GM23338 (cell line): ENCODE results near the gene RARG. TPM values are rescaled to one million over a fixed set of nuclear protein-coding genes. Genes with fewer than 3 reads are reported as not detected.

Source experiments
- ATAC-seq: fragments of 200-7000 bp; cut with Tn5 transposase; 3 replicates; pipeline ENCODE4 v1.9.1; 2020
- DNase-seq: peaks from one replicate; pipeline ENCODE4 v3.0.0-alpha.2; 2015; ENCODE audit warnings: low spot score
- H2AFZ ChIP-seq: fragments of 200-600 bp; sonication (generic); 2 replicates; pipeline ENCODE4 v1.8.0; 2016; ENCODE audit warnings: antibody characterized with exemption, mild to moderate bottlenecking, moderate library complexity
- H3F3A ChIP-seq: fragments of 200-600 bp; sonication (generic); replicated peaks from 2 replicates; pipeline ENCODE4 v1.8.0; 2017; ENCODE audit warnings: antibody characterized with exemption, mixed run types, low read depth
- H3K27ac ChIP-seq: fragments of 200-600 bp; sonication (generic); 2 replicates; pipeline ENCODE4 v1.6.1; 2016; ENCODE audit warnings: low read depth
- H3K27me3 ChIP-seq: fragments of 200-600 bp; sonication (generic); 2 replicates; pipeline ENCODE4 v1.8.0; 2016; ENCODE audit warnings: mild to moderate bottlenecking, mixed run types, moderate library complexity; ENCODE audit not compliant: insufficient read depth
- H3K36me3 ChIP-seq: fragments of 200-600 bp; sonication (generic); 2 replicates; pipeline ENCODE4 v1.8.0; 2016; ENCODE audit warnings: mild to moderate bottlenecking; ENCODE audit not compliant: insufficient read depth
- H3K4me1 ChIP-seq: fragments of 200-600 bp; sonication (generic); 2 replicates; pipeline ENCODE4 v1.8.0; 2016; ENCODE audit warnings: mild to moderate bottlenecking, moderate library complexity; ENCODE audit not compliant: insufficient read depth
- H3K4me2 ChIP-seq: fragments of 200-600 bp; sonication (generic); 2 replicates; pipeline ENCODE4 v1.7.1; 2017; ENCODE audit warnings: mixed run types
- H3K4me3 ChIP-seq: fragments of 200-600 bp; sonication (generic); 2 replicates; pipeline ENCODE4 v1.6.1; 2016; ENCODE audit warnings: mixed run types
- H3K79me2 ChIP-seq: fragments of 200-600 bp; sonication (generic); replicated peaks from 2 replicates; pipeline ENCODE4 v1.8.0; 2017; ENCODE audit warnings: mild to moderate bottlenecking; ENCODE audit not compliant: insufficient read depth
- H3K9me2 ChIP-seq: fragments of 200-600 bp; sonication (generic); 2 replicates; pipeline ENCODE4 v1.8.0; 2017; ENCODE audit not compliant: insufficient read depth
- H4K20me1 ChIP-seq: fragments of 200-600 bp; sonication (generic); replicated peaks from 2 replicates; pipeline ENCODE4 v1.8.0; 2017; ENCODE audit warnings: mild to moderate bottlenecking; ENCODE audit not compliant: insufficient read depth
- H3K27ac Mint-ChIP-seq: 2 replicates; pipeline ENCODE4 v1.8.0; 2020; ENCODE audit warnings: inconsistent platforms, mild to moderate bottlenecking, moderate library complexity, mixed read lengths
- H3K27me3 Mint-ChIP-seq: 3 replicates; pipeline ENCODE4 v1.8.0; 2022; ENCODE audit warnings: low read depth, mild to moderate bottlenecking, moderate library complexity, mixed read lengths, inconsistent platforms; ENCODE audit not compliant: insufficient read depth, poor library complexity
- H3K36me3 Mint-ChIP-seq: 3 replicates; pipeline ENCODE4 v1.8.0; 2021; ENCODE audit warnings: low read depth, mild to moderate bottlenecking, inconsistent platforms, moderate library complexity, mixed read lengths
- H3K4me1 Mint-ChIP-seq: 3 replicates; pipeline ENCODE4 v1.8.0; 2020; ENCODE audit warnings: mild to moderate bottlenecking, inconsistent platforms, mixed read lengths
- H3K4me3 Mint-ChIP-seq: 3 replicates; pipeline ENCODE4 v1.8.0; 2021; ENCODE audit warnings: moderate library complexity, mild to moderate bottlenecking, inconsistent platforms, mixed read lengths
- H3K9me3 Mint-ChIP-seq: 3 replicates; pipeline ENCODE4 v1.8.0; 2020; ENCODE audit warnings: moderate library complexity, mild to moderate bottlenecking, inconsistent platforms, mixed read lengths
- CREB1 ChIP-seq: fragments of 250-450 bp; sonication (Bioruptor Pico); IDR thresholded peaks from 2 replicates; pipeline ENCODE4 v1.5.0; 2020; ENCODE audit warnings: low read depth, mild to moderate bottlenecking, moderate library complexity
- ETS1 ChIP-seq: IDR thresholded peaks from 2 replicates; pipeline ENCODE4 v1.6.1; 2016; ENCODE audit warnings: antibody characterized with exemption
- EZH2 ChIP-seq: fragments of 200-600 bp; sonication (generic); IDR thresholded peaks from one replicate; pipeline ENCODE4 v1.8.0; 2017; ENCODE audit warnings: antibody characterized with exemption, mild to moderate bottlenecking, low read depth; ENCODE audit not compliant: unreplicated experiment
- EZH2phosphoT487 ChIP-seq: fragments of 200-600 bp; sonication (generic); IDR thresholded peaks from one replicate; pipeline ENCODE4 v1.8.1; 2018; ENCODE audit warnings: antibody characterized with exemption; ENCODE audit not compliant: unreplicated experiment
- NANOG ChIP-seq: IDR thresholded peaks from 2 replicates; pipeline ENCODE4 v1.6.1; 2016; ENCODE audit warnings: antibody characterized with exemption, borderline replicate concordance
- POLR2AphosphoS5 ChIP-seq: IDR thresholded peaks from 2 replicates; pipeline ENCODE4 v1.6.1; 2016; ENCODE audit warnings: antibody characterized with exemption, low read depth
- STAT1 ChIP-seq: IDR thresholded peaks from one replicate; pipeline ENCODE4 v1.6.1; 2016; ENCODE audit warnings: antibody characterized with exemption; ENCODE audit not compliant: unreplicated experiment
- ZNF114 ChIP-seq: fragments of 250-450 bp; sonication (Bioruptor Pico); IDR thresholded peaks from 2 replicates; pipeline ENCODE4 v1.5.0; 2020; ENCODE audit warnings: mild to moderate bottlenecking, moderate library complexity
- ZNF331 ChIP-seq: fragments of 250-450 bp; sonication (Bioruptor Pico); IDR thresholded peaks from 2 replicates; pipeline ENCODE4 v1.5.0; 2020; ENCODE audit warnings: low read depth, mild to moderate bottlenecking, moderate library complexity
- polyA plus RNA-seq: library from polyadenylated mRNA; unstranded; fragments of >200 nt; fragmentation: Nextera tagmentation; extraction: Ambion mirVana; gene quantifications from 2 replicates; pipeline ENCODE4 v1.2.1, GENCODE V29; 2016
- total RNA-seq: library from RNA; depleted of rRNA; stranded (reverse); fragments of >200 nt; shearing (Covaris generic); gene quantifications from 2 replicates; pipeline ENCODE4 v1.2.3, GENCODE V29; 2014
- TF ChIP-seq, protein P1 (sequence below): IDR thresholded peaks from one replicate; pipeline ENCODE4 v1.6.1; 2018; ENCODE audit warnings: antibody characterized with exemption; ENCODE audit not compliant: unreplicated experiment
- TF ChIP-seq, protein P2 (sequence below), 2 experiments: fragments of 200-600 bp in 1 of 2; sonication (generic) in 1 of 2; conservative IDR thresholded peaks; 2 replicates each; pipeline versions ENCODE4 v1.5.1 to v1.6.1; 2016 to 2017; ENCODE audit warnings: antibody characterized with exemption in 2 of 2, low read depth in 2 of 2, mild to moderate bottlenecking in 2 of 2, moderate library complexity in 1 of 2
- TF ChIP-seq, protein P3 (sequence below): fragments of 250-450 bp; sonication (Bioruptor Pico); IDR thresholded peaks from 2 replicates; pipeline ENCODE4 v1.5.0; 2020; ENCODE audit warnings: mild to moderate bottlenecking, moderate library complexity

Gene RARG
- total and polyA plus RNA-seq, 2 experiments from 2014 or later: 18.5 to 50.2 TPM

- H3K9me2 ChIP-seq: no peaks in the 10 kb centered on the region
- no peak overlapping the region for H3K4me3 ChIP-seq
- no peak overlapping the region for H3K27ac ChIP-seq
- DNase-seq: no peak
- H3K36me3 ChIP-seq: peaks cover 44% of the 10 kb centered on the region; the same call in 1 of the 2 replicates
- H3K27me3 ChIP-seq: no peaks in the 10 kb centered on the region
- Mint-ChIP-seq H3K4me3 (no peak overlapping the region), H3K36me3 (peaks cover 77% of the 10 kb centered on the region), H3K27ac (no peak overlapping the region), H3K9me3 (no peaks in the 10 kb centered on the region; the same call in 2 of the 3 replicates), H3K4me1 (peaks cover 5% of the 10 kb centered on the region), H3K27me3 (peaks cover 5% of the 10 kb centered on the region)
- peaks cover 5% of the 10 kb centered on the region for H4K20me1 ChIP-seq
- no peak overlapping the region for H2AFZ ChIP-seq
- no peaks in the 10 kb centered on the region for H3K79me2 ChIP-seq
- ATAC-seq: no peak
- 0 out of 2 replicates have a peak, but pooled peaks cover 10% of the 10 kb centered on the region for H3F3A ChIP-seq
- no peaks in the 10 kb centered on the region for H3K4me1 ChIP-seq
- H3K4me2 ChIP-seq: no peak overlapping the region
- no peak for TF ChIP-seq EZH2phosphoT487
- TF ChIP-seq CREB1 (CRISPR knock-in tag): no peak
- no peak for TF ChIP-seq NANOG
- TF ChIP-seq ETS1: no peak
- no peak for TF ChIP-seq STAT1
- TF ChIP-seq, protein P1, sequence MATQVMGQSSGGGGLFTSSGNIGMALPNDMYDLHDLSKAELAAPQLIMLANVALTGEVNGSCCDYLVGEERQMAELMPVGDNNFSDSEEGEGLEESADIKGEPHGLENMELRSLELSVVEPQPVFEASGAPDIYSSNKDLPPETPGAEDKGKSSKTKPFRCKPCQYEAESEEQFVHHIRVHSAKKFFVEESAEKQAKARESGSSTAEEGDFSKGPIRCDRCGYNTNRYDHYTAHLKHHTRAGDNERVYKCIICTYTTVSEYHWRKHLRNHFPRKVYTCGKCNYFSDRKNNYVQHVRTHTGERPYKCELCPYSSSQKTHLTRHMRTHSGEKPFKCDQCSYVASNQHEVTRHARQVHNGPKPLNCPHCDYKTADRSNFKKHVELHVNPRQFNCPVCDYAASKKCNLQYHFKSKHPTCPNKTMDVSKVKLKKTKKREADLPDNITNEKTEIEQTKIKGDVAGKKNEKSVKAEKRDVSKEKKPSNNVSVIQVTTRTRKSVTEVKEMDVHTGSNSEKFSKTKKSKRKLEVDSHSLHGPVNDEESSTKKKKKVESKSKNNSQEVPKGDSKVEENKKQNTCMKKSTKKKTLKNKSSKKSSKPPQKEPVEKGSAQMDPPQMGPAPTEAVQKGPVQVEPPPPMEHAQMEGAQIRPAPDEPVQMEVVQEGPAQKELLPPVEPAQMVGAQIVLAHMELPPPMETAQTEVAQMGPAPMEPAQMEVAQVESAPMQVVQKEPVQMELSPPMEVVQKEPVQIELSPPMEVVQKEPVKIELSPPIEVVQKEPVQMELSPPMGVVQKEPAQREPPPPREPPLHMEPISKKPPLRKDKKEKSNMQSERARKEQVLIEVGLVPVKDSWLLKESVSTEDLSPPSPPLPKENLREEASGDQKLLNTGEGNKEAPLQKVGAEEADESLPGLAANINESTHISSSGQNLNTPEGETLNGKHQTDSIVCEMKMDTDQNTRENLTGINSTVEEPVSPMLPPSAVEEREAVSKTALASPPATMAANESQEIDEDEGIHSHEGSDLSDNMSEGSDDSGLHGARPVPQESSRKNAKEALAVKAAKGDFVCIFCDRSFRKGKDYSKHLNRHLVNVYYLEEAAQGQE: no peak
- no peak for TF ChIP-seq ZNF114 (CRISPR knock-in tag)
- TF ChIP-seq POLR2AphosphoS5: no peak
- TF ChIP-seq EZH2: no peak
- TF ChIP-seq, protein P2, sequence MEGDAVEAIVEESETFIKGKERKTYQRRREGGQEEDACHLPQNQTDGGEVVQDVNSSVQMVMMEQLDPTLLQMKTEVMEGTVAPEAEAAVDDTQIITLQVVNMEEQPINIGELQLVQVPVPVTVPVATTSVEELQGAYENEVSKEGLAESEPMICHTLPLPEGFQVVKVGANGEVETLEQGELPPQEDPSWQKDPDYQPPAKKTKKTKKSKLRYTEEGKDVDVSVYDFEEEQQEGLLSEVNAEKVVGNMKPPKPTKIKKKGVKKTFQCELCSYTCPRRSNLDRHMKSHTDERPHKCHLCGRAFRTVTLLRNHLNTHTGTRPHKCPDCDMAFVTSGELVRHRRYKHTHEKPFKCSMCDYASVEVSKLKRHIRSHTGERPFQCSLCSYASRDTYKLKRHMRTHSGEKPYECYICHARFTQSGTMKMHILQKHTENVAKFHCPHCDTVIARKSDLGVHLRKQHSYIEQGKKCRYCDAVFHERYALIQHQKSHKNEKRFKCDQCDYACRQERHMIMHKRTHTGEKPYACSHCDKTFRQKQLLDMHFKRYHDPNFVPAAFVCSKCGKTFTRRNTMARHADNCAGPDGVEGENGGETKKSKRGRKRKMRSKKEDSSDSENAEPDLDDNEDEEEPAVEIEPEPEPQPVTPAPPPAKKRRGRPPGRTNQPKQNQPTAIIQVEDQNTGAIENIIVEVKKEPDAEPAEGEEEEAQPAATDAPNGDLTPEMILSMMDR (conservative IDR thresholded peaks at IDR 0.05; ENCODE audit: low read depth in 2 of 2): no peak
- TF ChIP-seq, protein P3, sequence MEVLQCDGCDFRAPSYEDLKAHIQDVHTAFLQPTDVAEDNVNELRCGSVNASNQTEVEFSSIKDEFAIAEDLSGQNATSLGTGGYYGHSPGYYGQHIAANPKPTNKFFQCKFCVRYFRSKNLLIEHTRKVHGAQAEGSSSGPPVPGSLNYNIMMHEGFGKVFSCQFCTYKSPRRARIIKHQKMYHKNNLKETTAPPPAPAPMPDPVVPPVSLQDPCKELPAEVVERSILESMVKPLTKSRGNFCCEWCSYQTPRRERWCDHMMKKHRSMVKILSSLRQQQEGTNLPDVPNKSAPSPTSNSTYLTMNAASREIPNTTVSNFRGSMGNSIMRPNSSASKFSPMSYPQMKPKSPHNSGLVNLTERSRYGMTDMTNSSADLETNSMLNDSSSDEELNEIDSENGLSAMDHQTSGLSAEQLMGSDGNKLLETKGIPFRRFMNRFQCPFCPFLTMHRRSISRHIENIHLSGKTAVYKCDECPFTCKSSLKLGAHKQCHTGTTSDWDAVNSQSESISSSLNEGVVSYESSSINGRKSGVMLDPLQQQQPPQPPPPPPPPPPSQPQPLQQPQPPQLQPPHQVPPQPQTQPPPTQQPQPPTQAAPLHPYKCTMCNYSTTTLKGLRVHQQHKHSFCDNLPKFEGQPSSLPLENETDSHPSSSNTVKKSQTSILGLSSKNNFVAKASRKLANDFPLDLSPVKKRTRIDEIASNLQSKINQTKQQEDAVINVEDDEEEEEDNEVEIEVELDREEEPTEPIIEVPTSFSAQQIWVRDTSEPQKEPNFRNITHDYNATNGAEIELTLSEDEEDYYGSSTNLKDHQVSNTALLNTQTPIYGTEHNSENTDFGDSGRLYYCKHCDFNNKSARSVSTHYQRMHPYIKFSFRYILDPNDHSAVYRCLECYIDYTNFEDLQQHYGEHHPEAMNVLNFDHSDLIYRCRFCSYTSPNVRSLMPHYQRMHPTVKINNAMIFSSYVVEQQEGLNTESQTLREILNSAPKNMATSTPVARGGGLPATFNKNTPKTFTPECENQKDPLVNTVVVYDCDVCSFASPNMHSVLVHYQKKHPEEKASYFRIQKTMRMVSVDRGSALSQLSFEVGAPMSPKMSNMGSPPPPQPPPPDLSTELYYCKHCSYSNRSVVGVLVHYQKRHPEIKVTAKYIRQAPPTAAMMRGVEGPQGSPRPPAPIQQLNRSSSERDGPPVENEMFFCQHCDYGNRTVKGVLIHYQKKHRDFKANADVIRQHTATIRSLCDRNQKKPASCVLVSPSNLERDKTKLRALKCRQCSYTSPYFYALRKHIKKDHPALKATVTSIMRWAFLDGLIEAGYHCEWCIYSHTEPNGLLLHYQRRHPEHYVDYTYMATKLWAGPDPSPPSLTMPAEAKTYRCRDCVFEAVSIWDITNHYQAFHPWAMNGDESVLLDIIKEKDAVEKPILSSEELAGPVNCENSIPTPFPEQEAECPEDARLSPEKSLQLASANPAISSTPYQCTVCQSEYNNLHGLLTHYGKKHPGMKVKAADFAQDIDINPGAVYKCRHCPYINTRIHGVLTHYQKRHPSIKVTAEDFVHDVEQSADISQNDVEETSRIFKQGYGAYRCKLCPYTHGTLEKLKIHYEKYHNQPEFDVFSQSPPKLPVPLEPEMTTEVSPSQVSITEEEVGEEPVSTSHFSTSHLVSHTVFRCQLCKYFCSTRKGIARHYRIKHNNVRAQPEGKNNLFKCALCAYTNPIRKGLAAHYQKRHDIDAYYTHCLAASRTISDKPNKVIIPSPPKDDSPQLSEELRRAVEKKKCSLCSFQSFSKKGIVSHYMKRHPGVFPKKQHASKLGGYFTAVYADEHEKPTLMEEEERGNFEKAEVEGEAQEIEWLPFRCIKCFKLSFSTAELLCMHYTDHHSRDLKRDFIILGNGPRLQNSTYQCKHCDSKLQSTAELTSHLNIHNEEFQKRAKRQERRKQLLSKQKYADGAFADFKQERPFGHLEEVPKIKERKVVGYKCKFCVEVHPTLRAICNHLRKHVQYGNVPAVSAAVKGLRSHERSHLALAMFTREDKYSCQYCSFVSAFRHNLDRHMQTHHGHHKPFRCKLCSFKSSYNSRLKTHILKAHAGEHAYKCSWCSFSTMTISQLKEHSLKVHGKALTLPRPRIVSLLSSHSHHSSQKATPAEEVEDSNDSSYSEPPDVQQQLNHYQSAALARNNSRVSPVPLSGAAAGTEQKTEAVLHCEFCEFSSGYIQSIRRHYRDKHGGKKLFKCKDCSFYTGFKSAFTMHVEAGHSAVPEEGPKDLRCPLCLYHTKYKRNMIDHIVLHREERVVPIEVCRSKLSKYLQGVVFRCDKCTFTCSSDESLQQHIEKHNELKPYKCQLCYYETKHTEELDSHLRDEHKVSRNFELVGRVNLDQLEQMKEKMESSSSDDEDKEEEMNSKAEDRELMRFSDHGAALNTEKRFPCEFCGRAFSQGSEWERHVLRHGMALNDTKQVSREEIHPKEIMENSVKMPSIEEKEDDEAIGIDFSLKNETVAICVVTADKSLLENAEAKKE (CRISPR knock-in tag): no peak
- no peak for TF ChIP-seq ZNF331 (CRISPR knock-in tag)
These were observed 44.5 kb upstream of the RARG start for GRCh38 chr12:53276511-53276910.
